ENCODE measurements around the gene ACKR3. TPM values are rescaled to one million over a fixed set of nuclear protein-coding genes. Genes with fewer than 3 reads are reported as not detected.

The ACKR3 gene
- total and polyA plus RNA-seq, 10 of the 15 experiments (the other 5 are each of a cell fraction or from before 2014, with no cell fraction given) = 3.0 to 154 (median 6.4) TPM

DNA sequence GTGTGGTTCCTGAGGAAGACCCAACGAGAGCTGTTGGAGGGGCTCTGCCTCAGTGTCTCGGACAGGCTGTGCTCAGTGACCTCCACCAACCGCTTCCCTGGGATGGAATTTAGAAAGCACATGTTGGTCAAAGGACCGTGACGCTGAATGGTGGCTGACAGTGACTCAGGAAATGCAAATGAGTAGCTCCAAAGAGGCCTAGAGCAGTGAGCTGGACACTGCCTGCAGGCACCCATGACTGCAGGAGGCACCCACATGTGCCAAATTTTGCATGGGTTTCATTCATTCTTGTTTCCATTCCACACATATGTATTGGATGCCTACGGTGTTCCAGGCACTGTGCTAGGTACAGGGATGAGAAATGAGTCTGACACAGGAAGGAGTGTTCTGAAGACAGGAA lies 46.4 kb downstream of the ACKR3 start:
- no peaks in the 10 kb centered on the region for H4K20me1 ChIP-seq (ENCODE audit: control insufficient read depth, insufficient read depth)
- WGBS (ENCODE audit: insufficient coverage, insufficient replicate concordance, low lambda C conversion rate, missing lambda C conversion rate) = 25% methylated on average over 6 of the region's 6 CpGs
- ATAC-seq (no peak), DNase-seq (ENCODE audit: low read depth, low spot score) (no peak), FAIRE-seq (no peak)
- no peaks in the 10 kb centered on the region for H3K4me1 ChIP-seq (ENCODE audit: control insufficient read depth, insufficient read depth, low read length)
- no peaks in the 10 kb centered on the region for H3K36me3 ChIP-seq (ENCODE audit: control insufficient read depth in 2 of 2, insufficient read depth in 2 of 2, low read length in 1 of 2)
- intact Hi-C loops (cut with micrococcal nuclease; ENCODE audit: unreplicated experiment) (no loop called here), in situ Hi-C loops (cut with MboI) (no loop called here)
- no peak overlapping the region for H3K27ac ChIP-seq (ENCODE audit: control insufficient read depth, insufficient read depth)
- POLR2A ChIA-PET = no interaction called here
- no peak overlapping the region for H3K4me2 ChIP-seq (ENCODE audit: control insufficient read depth, insufficient read depth)
- H3K9me3 ChIP-seq (replicated peaks; ENCODE audit: control insufficient read depth, insufficient read depth, low read length) = no peaks in the 10 kb centered on the region
- SMC1A ChIA-PET (ENCODE audit: uncharacterized antibody, unreplicated experiment) = no interaction called here
- BruUV-seq (replicated peaks) = no TSS peak
- no peaks in the 10 kb centered on the region for H3K79me2 ChIP-seq (ENCODE audit: control insufficient read depth, insufficient read depth, low read length)
- no peak overlapping the region for H3K9ac ChIP-seq (ENCODE audit: control insufficient read depth, insufficient read depth, low read length)
- H3K27me3 ChIP-seq (replicated peaks in 1 of 2; ENCODE audit: control insufficient read depth in 2 of 2, insufficient read depth in 2 of 2, low read length in 1 of 2) = peaks cover 2 to 9% of the 10 kb centered on the region in 2 experiments
- CTCF ChIA-PET = interaction anchor here (1.2 to 2.6 kb wide), 2 partner anchors 10 to 103 kb away, joined by 4 to 7 read pairs; no protein-coding TSS in a partner anchor
- H3K4me3 ChIP-seq = no peak overlapping the region
- RAD21 ChIA-PET (ENCODE audit: unreplicated experiment) = no interaction called here
- TF ChIP-seq, protein P1, sequence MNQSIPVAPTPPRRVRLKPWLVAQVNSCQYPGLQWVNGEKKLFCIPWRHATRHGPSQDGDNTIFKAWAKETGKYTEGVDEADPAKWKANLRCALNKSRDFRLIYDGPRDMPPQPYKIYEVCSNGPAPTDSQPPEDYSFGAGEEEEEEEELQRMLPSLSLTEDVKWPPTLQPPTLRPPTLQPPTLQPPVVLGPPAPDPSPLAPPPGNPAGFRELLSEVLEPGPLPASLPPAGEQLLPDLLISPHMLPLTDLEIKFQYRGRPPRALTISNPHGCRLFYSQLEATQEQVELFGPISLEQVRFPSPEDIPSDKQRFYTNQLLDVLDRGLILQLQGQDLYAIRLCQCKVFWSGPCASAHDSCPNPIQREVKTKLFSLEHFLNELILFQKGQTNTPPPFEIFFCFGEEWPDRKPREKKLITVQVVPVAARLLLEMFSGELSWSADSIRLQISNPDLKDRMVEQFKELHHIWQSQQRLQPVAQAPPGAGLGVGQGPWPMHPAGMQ (IDR thresholded peaks at IDR 0.05; ENCODE audit: borderline replicate concordance) = no peak
- TF ChIP-seq HCFC1 (IDR thresholded peaks at IDR 0.05; ENCODE audit: low read length) (no peak), JUNB (IDR thresholded peaks at IDR 0.05) (no peak), TCF7 (IDR thresholded peaks at IDR 0.05; ENCODE audit: borderline replicate concordance) (no peak), STAT3 (IDR thresholded peaks at IDR 0.05; ENCODE audit: low read depth, low read length) (no peak), GATAD2B (conservative IDR thresholded peaks at IDR 0.05; ENCODE audit: low read depth) (no peak), RBBP5 (conservative IDR thresholded peaks at IDR 0.05) (no peak)
- TF ChIP-seq, protein P2, sequence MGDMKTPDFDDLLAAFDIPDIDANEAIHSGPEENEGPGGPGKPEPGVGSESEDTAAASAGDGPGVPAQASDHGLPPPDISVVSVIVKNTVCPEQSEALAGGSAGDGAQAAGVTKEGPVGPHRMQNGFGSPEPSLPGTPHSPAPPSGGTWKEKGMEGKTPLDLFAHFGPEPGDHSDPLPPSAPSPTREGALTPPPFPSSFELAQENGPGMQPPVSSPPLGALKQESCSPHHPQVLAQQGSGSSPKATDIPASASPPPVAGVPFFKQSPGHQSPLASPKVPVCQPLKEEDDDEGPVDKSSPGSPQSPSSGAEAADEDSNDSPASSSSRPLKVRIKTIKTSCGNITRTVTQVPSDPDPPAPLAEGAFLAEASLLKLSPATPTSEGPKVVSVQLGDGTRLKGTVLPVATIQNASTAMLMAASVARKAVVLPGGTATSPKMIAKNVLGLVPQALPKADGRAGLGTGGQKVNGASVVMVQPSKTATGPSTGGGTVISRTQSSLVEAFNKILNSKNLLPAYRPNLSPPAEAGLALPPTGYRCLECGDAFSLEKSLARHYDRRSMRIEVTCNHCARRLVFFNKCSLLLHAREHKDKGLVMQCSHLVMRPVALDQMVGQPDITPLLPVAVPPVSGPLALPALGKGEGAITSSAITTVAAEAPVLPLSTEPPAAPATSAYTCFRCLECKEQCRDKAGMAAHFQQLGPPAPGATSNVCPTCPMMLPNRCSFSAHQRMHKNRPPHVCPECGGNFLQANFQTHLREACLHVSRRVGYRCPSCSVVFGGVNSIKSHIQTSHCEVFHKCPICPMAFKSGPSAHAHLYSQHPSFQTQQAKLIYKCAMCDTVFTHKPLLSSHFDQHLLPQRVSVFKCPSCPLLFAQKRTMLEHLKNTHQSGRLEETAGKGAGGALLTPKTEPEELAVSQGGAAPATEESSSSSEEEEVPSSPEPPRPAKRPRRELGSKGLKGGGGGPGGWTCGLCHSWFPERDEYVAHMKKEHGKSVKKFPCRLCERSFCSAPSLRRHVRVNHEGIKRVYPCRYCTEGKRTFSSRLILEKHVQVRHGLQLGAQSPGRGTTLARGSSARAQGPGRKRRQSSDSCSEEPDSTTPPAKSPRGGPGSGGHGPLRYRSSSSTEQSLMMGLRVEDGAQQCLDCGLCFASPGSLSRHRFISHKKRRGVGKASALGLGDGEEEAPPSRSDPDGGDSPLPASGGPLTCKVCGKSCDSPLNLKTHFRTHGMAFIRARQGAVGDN (IDR thresholded peaks at IDR 0.05) = no peak
- TF ChIP-seq, protein P3, sequence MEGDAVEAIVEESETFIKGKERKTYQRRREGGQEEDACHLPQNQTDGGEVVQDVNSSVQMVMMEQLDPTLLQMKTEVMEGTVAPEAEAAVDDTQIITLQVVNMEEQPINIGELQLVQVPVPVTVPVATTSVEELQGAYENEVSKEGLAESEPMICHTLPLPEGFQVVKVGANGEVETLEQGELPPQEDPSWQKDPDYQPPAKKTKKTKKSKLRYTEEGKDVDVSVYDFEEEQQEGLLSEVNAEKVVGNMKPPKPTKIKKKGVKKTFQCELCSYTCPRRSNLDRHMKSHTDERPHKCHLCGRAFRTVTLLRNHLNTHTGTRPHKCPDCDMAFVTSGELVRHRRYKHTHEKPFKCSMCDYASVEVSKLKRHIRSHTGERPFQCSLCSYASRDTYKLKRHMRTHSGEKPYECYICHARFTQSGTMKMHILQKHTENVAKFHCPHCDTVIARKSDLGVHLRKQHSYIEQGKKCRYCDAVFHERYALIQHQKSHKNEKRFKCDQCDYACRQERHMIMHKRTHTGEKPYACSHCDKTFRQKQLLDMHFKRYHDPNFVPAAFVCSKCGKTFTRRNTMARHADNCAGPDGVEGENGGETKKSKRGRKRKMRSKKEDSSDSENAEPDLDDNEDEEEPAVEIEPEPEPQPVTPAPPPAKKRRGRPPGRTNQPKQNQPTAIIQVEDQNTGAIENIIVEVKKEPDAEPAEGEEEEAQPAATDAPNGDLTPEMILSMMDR (IDR thresholded peaks at IDR 0.05 in 2 of 3, conservative IDR thresholded peaks at IDR 0.05 in 1 of 3; ENCODE audit: control insufficient read depth in 2 of 3, extremely low read depth in 1 of 3, insufficient read depth in 1 of 3, low read depth in 3 of 3, low read length in 3 of 3) = no peak
- H2AFZ ChIP-seq (ENCODE audit: control insufficient read depth, low read depth, low read length) = no peak overlapping the region
